ENCODE results near the gene FOXN3.

- no peak for TF ChIP-seq EZH2 (IDR thresholded peaks at IDR 0.05; ENCODE audit: borderline replicate concordance, insufficient read depth, low read length, poor library complexity, severe bottlenecking)
- TF ChIP-seq, protein P1, sequence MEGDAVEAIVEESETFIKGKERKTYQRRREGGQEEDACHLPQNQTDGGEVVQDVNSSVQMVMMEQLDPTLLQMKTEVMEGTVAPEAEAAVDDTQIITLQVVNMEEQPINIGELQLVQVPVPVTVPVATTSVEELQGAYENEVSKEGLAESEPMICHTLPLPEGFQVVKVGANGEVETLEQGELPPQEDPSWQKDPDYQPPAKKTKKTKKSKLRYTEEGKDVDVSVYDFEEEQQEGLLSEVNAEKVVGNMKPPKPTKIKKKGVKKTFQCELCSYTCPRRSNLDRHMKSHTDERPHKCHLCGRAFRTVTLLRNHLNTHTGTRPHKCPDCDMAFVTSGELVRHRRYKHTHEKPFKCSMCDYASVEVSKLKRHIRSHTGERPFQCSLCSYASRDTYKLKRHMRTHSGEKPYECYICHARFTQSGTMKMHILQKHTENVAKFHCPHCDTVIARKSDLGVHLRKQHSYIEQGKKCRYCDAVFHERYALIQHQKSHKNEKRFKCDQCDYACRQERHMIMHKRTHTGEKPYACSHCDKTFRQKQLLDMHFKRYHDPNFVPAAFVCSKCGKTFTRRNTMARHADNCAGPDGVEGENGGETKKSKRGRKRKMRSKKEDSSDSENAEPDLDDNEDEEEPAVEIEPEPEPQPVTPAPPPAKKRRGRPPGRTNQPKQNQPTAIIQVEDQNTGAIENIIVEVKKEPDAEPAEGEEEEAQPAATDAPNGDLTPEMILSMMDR (IDR thresholded peaks at IDR 0.05; ENCODE audit: poor library complexity, severe bottlenecking) = no peak
- peak; percentile 48 for TF ChIP-seq POLR2AphosphoS5 (IDR thresholded peaks at IDR 0.05)
- TF ChIP-seq SMC3 (conservative IDR thresholded peaks at IDR 0.05; ENCODE audit: poor library complexity) = no peak
- TF ChIP-seq EP300 (conservative IDR thresholded peaks at IDR 0.05; ENCODE audit: poor library complexity, severe bottlenecking) = no peak
- TF ChIP-seq REST (IDR thresholded peaks at IDR 0.05; ENCODE audit: borderline replicate concordance) = no peak
- no peak for TF ChIP-seq TAF1 (IDR thresholded peaks at IDR 0.05; ENCODE audit: low read depth)
- TF ChIP-seq RAD21 (conservative IDR thresholded peaks at IDR 0.05) = no peak
These were observed at the start of gene FOXN3 for GRCh38 chr14:89417091-89417464.

All from neural cell (in vitro differentiated cells).